Islet of Langerhans (tissue), 1 donor: ENCODE data around the gene CCL24.
"Not testable (repeated sequence)": the region's sequence is repeated elsewhere in the genome, so short reads cannot be mapped to it uniquely, and the experiment has no call there.

ENCODE experiments used
- FAIRE-seq: peaks from one replicate; lab custom pipeline; 2011; peaks lifted over from hg19 to GRCh38; lab: Jason Lieb, UNC

CCL24 gene

GRCh38 chr7:75779516-75779915, 34.1 kb downstream of the CCL24 start:
- FAIRE-seq = not testable (repeated sequence)

DNA sequence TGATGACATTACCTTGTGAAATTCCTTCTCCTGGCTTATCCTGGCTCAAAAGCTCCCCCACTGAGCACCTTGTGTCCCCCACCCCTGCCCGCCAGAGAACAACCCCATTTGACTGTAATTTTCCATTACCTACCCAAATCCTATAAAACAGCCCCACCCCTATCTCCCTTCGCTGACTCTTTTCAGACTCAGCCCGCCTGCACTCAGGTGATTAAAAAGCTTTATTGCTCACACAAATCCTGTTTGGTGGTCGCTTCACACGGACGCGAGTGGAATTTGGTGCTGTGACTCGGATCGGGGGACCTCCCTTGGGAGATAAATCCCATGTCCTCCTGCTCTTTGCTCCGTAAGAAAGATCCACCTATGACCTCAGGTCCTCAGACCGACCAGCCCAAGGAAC, 34.6 kb downstream of the CCL24 start:
- not testable (repeated sequence) for FAIRE-seq

GRCh38 chr7:75776295-75776971, 37.2 kb downstream of the CCL24 start:
- FAIRE-seq = no peak

GRCh38 chr7:75773958-75774357, 39.6 kb downstream of the CCL24 start:
- not testable (repeated sequence) for FAIRE-seq

- FAIRE-seq = no peak
Observed at GRCh38 chr7:75772081-75773077, 41.2 kb downstream of the CCL24 start, which contains the start of gene CCL26. Gene CCL26, minus strand, starts transcription at chr7:75772211. Its CDS starts 35 bp downstream, at chr7:75772176.

- FAIRE-seq = no peak
Observed at GRCh38 chr7:75771224-75771623, 42.4 kb downstream of the CCL24 start.

GRCh38 chr7:75762350-75762917, 51.2 kb downstream of the CCL24 start:
- no peak for FAIRE-seq

DNA sequence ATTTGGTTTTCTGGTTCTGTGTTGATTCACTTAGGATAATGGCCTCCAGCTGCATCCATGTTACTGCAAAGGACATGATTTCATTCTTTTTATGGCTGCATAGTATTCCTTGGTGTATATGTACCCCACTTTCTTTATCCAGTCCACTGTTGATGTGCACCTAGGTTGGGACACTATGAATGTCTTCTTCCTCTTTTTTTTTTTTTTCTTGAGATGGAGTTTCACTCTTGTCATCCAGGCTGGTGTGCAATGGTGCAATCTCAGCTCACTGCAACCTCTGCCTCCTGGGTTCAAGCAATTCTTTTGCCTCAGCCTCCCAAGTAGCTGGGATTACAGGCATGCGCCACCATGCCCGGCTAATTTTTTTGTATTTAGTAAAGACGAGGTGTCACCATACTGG, 51.8 kb downstream of the CCL24 start:
- not testable (repeated sequence) for FAIRE-seq
